ENCODE results near the gene LPAR4. TPM values are rescaled to one million over a fixed set of nuclear protein-coding genes. Genes with fewer than 3 reads are reported as not detected.

Gene LPAR4, protein sequence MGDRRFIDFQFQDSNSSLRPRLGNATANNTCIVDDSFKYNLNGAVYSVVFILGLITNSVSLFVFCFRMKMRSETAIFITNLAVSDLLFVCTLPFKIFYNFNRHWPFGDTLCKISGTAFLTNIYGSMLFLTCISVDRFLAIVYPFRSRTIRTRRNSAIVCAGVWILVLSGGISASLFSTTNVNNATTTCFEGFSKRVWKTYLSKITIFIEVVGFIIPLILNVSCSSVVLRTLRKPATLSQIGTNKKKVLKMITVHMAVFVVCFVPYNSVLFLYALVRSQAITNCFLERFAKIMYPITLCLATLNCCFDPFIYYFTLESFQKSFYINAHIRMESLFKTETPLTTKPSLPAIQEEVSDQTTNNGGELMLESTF
- total RNA-seq, result 10 to 100 TPM in 1 of 4 donors, 1 to 10 TPM in 1, not detected in 2; 1.7 to 31.7 TPM

DNA sequence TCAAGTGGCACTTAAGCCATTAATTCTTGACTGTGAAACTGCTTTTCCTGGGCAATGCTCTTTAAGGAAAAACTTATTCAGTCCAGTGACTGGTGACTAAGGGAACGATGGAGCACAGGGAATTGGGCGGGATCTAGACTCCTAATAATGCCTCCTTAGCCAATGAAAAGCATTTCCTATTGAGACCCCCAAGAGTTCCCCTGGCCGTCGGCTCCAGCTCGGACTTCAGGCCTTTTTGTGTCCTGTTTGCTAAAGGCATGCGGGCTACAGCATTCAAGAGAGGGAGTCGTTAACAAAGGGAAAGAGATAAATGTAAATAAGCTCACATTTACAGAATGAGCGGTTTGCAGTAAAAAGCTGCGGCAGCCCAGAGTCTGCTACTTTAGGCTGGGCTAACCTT is at the start of gene LPAR4:
TSS of gene LPAR4 (plus strand) at position 232 of the 400 bp plus-strand sequence. CDS start 7,150 bp downstream, outside the sequence.
- no peaks in the 10 kb centered on the region for H3K4me1 ChIP-seq
- H3K4me3 ChIP-seq, result peak within 1 kb of the TSS; percentile 12 to 27
- H3K27me3 ChIP-seq, result no peaks in the 10 kb centered on the region
- H3K9me3 ChIP-seq, result no peaks in the 10 kb centered on the region
- DNase-seq, result no peak
- H3K36me3 ChIP-seq, result no peaks in the 10 kb centered on the region
- intact Hi-C loops (cut with DNase I; ENCODE audit: low total_unique reads), result no loop called here
- no peak within 1 kb of the TSS for H3K27ac ChIP-seq
- TF ChIP-seq POLR2A (IDR thresholded peaks at IDR 0.05), result no peak
- TF ChIP-seq, protein P1, sequence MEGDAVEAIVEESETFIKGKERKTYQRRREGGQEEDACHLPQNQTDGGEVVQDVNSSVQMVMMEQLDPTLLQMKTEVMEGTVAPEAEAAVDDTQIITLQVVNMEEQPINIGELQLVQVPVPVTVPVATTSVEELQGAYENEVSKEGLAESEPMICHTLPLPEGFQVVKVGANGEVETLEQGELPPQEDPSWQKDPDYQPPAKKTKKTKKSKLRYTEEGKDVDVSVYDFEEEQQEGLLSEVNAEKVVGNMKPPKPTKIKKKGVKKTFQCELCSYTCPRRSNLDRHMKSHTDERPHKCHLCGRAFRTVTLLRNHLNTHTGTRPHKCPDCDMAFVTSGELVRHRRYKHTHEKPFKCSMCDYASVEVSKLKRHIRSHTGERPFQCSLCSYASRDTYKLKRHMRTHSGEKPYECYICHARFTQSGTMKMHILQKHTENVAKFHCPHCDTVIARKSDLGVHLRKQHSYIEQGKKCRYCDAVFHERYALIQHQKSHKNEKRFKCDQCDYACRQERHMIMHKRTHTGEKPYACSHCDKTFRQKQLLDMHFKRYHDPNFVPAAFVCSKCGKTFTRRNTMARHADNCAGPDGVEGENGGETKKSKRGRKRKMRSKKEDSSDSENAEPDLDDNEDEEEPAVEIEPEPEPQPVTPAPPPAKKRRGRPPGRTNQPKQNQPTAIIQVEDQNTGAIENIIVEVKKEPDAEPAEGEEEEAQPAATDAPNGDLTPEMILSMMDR (IDR thresholded peaks at IDR 0.05), result no peak

DNA sequence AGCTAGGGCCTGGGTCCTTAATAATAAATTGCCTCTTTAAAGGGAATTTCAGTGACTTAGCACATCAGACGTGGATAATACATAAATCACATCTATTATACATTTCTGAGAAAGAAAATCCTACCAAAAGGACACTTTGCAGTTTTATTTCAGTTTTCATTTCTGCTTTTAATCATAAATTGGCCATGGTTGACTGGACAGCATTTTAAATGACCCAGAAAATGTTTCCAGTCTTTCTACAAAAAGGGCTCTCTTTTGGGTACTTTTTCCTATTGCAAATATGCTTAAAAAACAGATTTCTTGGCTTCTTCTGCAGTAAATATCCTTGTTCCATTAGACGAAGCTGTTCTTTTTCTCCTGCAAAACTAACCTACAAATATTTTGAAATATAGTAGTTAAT is 41.4 kb upstream of the LPAR4 start:
- H3K9me3 ChIP-seq, result no peaks in the 10 kb centered on the region
- DNase-seq, result no peak
- TF ChIP-seq, protein P1 (IDR thresholded peaks at IDR 0.05), result no peak
- no peak for TF ChIP-seq POLR2A (IDR thresholded peaks at IDR 0.05)
- H3K36me3 ChIP-seq, result no peaks in the 10 kb centered on the region
- H3K4me1 ChIP-seq, result no peaks in the 10 kb centered on the region
- intact Hi-C loops (cut with DNase I; ENCODE audit: low total_unique reads), result no loop called here
- H3K4me3 ChIP-seq, result no peak overlapping the region
- H3K27ac ChIP-seq, result no peak overlapping the region
- no peaks in the 10 kb centered on the region for H3K27me3 ChIP-seq

GRCh38 chrX:78708262-78708661 is 39.3 kb upstream of the LPAR4 start:
- H3K27ac ChIP-seq, result no peak overlapping the region
- intact Hi-C loops (cut with DNase I; ENCODE audit: low total_unique reads), result no loop called here
- no peaks in the 10 kb centered on the region for H3K36me3 ChIP-seq
- TF ChIP-seq POLR2A (IDR thresholded peaks at IDR 0.05), result no peak
- TF ChIP-seq, protein P1 (IDR thresholded peaks at IDR 0.05), result peak in 2 of 4 experiments; percentile 7 to 9
- H3K27me3 ChIP-seq, result no peaks in the 10 kb centered on the region
- H3K4me1 ChIP-seq, result no peaks in the 10 kb centered on the region
- DNase-seq, result no peak
- H3K9me3 ChIP-seq, result no peaks in the 10 kb centered on the region
- no peak overlapping the region for H3K4me3 ChIP-seq

GRCh38 chrX:78708816-78709215 is 38.7 kb upstream of the LPAR4 start:
- Histone ChIP-seq H3K9me3 (no peaks in the 10 kb centered on the region), H3K4me3 (no peak overlapping the region), H3K4me1 (no peaks in the 10 kb centered on the region), H3K27me3 (no peaks in the 10 kb centered on the region), H3K27ac (no peak overlapping the region), H3K36me3 (no peaks in the 10 kb centered on the region)
- intact Hi-C loops (cut with DNase I; ENCODE audit: low total_unique reads), result no loop called here
- DNase-seq, result peak; percentile 30 to 43
- TF ChIP-seq, protein P1 (IDR thresholded peaks at IDR 0.05), result no peak
- TF ChIP-seq POLR2A (IDR thresholded peaks at IDR 0.05), result no peak

DNA sequence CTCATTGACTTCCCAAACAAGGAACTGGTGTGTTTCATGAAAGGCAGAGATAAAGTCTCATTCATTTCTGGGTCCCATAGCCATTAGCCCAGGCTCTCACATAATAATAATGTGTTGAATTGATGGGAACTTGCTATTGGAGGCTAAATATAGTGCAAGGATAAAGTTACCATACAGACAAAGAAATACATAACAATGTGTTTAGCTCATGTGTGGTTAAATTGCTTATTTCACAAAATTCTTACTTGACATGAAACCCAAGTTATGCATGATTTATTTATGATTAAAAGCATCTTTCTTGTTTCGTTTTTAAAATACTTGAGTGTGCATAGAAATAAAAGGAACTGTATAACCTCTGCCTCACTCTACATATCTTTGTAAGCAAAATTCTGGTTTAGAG is 37.3 kb upstream of the LPAR4 start:
- Histone ChIP-seq H3K27me3 (no peaks in the 10 kb centered on the region), H3K4me3 (no peak overlapping the region), H3K27ac (no peak overlapping the region), H3K36me3 (no peaks in the 10 kb centered on the region), H3K9me3 (no peaks in the 10 kb centered on the region), H3K4me1 (no peaks in the 10 kb centered on the region)
- intact Hi-C loops (cut with DNase I; ENCODE audit: low total_unique reads), result no loop called here
- no peak for DNase-seq
- TF ChIP-seq, protein P1 (IDR thresholded peaks at IDR 0.05), result no peak
- TF ChIP-seq POLR2A (IDR thresholded peaks at IDR 0.05), result no peak
